Cardiac septum (tissue), 1 donor: Measurements from ENCODE around the gene FAM184B. TPM values are rescaled to one million over a fixed set of nuclear protein-coding genes. Genes with fewer than 3 reads are reported as not detected.

ENCODE experiments used
- DNase-seq: peaks from one replicate; pipeline ENCODE4 v3.0.0-alpha.2; 2020; ENCODE audit warnings: low spot score
- intact Hi-C: fragments of 100-400 bp; cut with DNase I; formaldehyde crosslinking; loops from one replicate; pipeline ENCODE4 v1.14.0; 2022
- total RNA-seq: library from RNA; stranded (reverse); fragmentation: NEBNext Ultra II Directional; extraction: Animal tissue kit (Norgen Biotek cat#: 25700); gene quantifications from one replicate; pipeline ENCODE4 v1.2.1, GENCODE V29; 2021
- donor health status: DM: no; HTN: no; CAD: no.

The FAM184B gene
- total RNA-seq, 1 donor from 2014 or later, result 0.03 TPM

DNA sequence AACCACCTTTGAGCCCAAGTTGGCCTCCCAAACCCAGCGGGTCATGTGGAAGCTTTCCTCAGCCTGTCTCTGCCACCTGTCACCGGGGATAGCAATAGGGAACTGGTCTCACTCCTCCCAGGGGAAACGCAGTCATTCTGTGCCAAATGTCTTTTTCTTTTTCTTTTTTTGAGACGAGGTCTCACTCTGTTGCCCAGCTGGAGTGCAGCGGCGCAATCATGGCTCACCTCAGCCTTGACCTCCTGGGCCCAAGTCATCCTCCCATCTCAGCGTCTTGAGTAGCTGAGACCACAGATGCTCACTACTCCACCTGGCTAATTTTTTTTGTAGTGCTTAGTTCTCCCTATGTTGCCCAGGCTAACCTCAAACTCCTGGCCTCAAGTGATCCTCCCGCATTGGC lies 126.7 kb downstream of the FAM184B start:
- no peak for DNase-seq
- intact Hi-C loops, result no loop called here

DNA sequence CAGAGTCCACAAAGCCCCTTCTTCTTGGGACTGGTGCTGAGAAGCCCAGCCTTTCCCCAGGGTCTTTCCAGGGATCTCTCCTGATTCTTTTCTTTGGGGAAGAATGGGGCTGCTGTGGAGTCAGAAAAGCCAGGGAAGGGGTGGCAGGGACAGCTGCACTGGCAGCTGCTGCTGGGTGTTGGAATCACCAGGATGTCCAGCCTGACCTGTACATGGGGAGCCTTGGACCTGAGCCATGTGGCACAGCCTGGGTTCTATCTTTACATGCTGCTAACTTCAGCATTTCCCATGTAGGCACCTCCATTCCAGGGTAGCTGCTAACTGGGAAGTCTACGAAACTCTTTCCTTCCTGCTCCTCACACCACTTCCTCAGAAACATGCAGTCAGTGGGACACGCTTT lies 131.0 kb downstream of the FAM184B start:
- intact Hi-C loops, result no loop called here
- DNase-seq, result no peak

DNA sequence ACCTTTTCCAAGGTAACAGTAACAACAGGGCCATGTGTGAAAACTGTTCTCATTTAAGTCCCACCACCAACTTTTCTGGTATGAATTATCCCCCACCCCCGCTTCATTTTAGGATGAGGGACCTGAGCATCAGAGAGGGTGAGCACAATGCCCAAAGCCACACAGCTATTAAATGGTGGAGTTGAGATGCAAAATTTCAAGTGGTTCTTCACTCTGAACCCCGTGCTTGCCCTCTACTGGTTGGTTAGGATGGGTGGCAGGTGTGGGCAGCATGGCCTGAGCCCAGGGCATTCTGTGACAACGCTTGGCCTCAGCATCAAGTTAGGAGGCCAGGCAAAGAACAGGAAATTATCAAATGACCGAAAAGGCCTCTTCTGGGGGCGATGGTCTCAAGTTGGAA lies 133.5 kb downstream of the FAM184B start:
- DNase-seq, result no peak
- intact Hi-C loops, result no loop called here

DNA sequence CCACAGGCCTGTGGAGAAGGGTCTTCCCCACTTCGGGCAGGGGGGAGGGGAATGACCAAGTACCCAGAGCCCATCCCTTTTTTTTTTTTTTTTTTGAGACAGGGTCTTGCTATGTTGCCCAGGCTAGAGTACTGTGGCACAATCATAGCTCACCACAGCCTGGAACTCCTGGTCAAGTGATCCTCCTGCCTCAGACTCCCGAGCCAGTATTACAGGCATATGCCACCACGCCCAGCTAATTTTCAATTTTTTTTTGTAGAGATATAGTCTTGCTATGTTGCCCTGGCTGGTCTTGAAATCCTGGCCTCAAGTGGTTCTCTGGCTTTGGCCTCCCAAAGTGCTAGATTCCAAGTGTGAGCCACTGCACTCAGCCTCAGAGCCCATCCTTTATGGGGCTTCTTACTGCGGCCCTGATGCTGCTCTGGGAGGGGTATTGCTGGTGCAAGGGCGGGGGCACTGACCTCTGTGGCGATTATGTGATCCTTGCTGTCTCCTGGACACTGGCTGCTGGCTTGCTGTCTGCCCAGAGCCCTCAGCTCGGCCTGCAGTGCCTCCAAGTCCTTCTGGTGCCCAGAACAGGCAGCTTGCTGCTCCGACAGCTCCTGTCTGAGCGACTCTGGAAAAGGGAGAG lies 134.1 kb downstream of the FAM184B start:
- intact Hi-C loops, result no loop called here
- DNase-seq, result no peak

DNA sequence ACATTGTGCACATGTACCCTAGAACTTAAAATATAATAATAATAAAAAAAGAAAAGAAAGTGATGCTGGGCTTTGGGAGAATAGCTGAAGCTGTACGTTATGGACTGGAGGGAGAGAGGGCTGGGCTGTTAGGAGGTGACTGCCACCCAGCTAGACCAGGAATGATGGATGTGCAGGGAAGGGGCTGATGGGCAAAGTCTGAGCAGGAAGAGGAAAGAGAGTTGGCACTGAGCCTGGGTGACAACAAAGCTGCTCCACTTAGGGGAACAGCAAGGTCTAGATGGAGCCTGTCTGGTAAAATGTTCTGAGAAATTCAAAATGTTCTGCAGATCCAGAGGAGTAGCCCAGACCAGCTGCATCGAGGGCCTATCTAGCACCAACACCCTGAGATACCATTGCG lies 134.7 kb downstream of the FAM184B start:
- DNase-seq, result no peak
- intact Hi-C loops, result no loop called here

DNA sequence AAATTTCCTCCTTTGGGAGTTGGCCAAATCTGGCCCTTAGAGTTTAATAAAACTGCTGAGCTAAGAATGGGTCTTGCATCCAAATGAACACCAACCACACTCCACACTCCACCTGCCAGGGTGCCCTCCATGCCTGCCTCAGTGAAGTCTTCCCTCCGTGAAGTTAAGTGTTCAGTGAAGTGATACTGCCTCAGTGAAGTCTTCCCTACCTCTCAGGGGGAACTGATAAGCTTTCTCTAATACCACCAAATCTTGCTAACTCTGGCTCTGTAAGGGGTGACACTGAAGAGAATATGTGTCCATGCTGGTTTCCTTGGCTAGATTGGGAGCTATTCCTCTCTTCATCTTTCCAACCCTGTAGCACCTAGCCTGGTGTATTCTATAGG lies 139.0 kb downstream of the FAM184B start:
- no peak for DNase-seq
- intact Hi-C loops, result no loop called here

DNA sequence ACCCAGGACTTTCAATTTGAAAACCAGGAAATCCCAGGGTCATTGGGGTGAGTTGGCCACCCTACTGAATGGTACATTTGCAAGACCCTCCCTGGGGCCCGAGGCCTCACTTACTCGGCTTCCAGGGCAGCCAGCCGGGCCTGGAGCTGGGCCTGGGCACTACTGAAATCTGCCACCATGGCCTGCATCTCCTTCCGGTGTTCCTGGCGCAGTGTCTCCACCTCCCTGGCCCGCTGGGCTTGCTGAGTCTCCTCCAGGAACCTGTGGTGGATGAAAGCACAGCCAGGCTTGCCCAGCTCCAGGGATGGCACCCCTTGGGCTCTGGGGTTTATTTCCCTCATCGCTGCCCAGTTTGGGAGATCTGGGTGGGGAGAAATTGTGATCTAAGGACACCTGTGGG lies 142.3 kb downstream of the FAM184B start:
- peak; percentile 63 for DNase-seq
- intact Hi-C loops, result no loop called here

DNA sequence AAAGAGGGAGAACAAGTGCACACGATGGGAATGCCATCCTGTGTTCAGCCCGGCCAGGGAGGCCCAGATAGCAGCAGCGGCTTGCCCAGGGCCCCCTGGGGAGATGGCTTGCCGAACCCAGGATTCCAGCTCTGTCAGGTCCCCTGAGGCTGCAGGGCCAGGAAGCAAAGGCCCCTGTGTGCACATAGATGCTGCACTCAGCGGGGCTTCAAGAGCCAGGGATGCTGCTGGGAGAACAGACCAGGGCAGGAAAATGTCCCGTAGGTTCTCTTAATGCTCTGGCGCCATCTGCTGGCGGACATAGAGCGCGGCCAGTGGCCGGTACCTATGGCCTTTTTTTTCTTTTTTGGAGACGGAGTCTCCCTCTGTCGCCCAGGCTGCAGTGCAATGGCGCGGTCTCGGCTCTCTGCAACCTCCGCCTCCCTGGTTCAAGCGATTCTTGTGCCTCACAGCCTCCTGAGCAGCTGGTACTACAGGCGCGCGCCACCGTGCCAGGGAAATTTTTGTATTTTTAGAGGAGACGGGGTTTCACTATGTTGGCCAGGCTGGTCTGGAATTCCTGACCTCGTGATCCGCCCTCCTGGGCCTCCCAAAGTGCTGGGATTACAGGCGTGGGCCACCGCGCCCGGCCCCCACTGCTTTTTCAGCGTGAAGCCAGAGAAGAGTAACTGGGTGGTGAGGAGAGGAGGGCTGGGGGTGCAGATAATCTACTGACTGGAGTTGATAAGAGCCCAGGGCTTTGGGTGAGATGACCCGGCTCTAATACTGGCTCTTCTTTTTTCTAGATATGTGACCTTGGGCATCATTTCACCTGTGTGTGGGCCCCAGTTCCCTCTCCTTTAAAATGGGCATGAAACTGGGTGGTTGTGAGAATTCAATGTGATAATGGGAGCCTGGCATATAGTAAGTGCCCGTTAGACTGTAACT lies 144.5 kb downstream of the FAM184B start:
- intact Hi-C loops, result loop anchor here (1.0 kb wide), 1 partner anchor 88 kb away; no protein-coding TSS in a partner anchor
- peak; percentile 80 for DNase-seq

DNA sequence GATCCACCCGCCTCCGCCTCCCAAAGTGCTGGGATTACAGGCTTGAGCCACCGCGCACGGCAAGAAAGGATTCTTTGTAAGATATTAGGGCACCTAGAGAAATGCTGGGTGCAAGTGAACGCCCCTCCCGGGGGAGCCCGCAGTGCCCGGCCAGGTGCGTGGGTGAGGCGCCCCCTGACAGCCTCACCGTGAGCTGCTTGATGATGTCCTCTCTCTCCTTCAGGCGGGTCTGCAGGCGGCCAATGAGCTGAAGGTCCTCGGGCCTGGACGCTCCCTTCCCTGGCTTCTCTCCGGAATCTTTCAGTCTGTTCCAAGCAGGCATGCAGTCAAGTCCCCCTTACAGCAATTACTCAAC lies 145.1 kb downstream of the FAM184B start:
- intact Hi-C loops, result loop anchor here (1.0 kb wide), 1 partner anchor 87 kb away; no protein-coding TSS in a partner anchor
- DNase-seq, result peak; percentile 67

DNA sequence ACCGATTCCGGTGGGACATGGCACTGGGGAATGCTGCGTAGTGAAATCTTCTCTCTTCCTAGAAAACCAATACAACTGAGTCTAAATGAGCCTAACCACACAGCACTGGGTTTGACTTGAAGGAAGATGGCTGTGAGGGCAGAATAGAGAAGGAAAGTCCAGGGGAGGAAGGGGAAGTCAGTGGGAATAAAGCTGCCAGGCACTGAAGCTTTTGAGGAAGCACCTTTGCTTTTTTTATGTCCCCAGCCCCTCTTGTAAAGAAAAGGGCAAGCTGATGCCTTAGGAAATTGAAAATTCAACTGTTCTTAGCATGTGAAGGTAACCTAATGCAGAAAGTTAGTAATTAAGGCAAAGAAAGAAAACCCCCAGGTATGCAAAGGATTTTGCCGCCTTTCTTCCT lies 146.4 kb downstream of the FAM184B start:
- intact Hi-C loops, result no loop called here
- DNase-seq, result peak; percentile 14

DNA sequence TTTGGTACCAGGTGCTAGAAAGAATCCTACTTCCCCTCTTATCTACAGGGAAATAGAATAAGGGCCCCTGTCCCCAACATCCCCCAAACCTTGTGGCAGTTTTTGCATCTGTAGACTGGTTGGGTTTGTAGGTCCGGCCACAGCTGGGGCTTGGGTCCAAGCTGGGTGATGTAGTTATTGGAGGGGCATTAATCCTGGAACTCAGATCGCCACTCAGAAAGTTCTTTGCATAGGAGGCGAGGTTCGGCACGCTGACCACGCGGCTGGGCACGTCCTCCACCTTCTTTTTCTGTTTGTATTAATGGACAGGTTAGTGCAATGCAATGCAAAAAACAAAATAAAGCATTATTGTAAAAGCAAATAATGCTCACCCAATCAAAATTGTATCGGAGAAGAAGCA lies 147.8 kb downstream of the FAM184B start:
- peak; percentile 50 for DNase-seq
- intact Hi-C loops, result no loop called here

DNA sequence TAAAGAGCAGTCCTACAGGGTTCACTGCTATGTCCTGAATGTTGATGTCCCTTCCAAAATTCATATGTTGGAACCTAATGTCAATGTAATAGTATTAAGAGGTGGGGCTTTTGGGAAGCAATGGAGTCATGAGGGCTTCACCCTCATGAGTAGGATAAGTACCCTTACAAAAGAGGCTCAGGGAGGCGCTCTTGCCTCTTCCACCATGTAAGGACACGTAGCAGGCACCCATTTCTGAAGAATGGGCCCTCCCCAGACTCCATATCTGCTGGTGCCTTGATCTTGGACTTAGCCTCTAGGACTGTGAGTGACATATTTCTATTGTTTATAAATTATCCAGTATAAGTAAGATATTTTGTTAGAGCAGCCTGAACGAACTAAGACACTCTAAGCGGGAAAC lies 151.2 kb downstream of the FAM184B start:
- peak; percentile 12 for DNase-seq
- intact Hi-C loops, result no loop called here

DNA sequence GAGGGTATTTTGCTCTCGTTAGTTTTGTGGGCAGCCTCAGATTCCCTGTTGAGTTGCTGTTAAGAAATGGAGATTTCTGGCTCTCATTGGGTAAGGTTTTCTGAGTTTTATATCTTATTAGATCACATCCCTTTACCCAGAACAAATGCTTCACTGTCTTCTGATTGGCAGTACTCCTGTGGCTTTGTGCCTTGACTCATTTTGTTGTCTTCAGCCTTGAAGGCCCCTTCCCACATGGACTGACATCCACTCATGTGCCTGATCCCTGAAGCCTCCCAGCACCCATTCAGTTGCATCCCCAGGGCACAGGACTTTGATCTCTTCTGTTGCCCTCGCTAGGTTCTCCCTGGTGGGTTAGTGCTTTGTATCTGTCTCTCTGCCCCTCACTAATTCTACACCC lies 156.6 kb downstream of the FAM184B start:
- peak; percentile 20 for DNase-seq

DNA sequence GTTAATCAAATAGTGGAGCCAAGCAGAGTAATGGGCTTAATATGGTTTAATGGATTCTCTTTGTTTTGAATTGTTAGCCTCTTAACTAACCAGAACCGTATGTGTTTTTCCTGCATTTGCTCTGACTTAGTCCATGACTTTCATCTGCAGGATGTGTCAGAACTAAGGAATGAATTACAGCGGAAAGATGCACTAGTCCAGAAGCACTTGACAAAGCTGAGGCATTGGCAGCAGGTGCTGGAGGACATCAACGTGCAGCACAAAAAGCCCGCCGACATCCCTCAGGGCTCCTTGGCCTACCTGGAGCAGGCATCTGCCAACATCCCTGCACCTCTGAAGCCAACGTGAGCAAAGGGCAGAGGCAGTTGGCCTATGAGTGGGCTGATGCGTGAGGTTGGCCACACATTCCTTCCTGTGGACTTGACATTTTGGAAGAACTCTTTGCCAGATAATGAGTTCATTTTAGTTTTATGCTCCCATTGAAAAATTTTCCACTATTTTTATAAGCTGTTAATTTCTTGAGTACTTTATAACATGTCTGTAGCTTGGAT lies 157.9 kb downstream of the FAM184B start:
- intact Hi-C loops, result no loop called here

More for the DNA sequence above, 156.6 kb downstream of the FAM184B start:
- intact Hi-C loops, result no loop called here

DNA sequence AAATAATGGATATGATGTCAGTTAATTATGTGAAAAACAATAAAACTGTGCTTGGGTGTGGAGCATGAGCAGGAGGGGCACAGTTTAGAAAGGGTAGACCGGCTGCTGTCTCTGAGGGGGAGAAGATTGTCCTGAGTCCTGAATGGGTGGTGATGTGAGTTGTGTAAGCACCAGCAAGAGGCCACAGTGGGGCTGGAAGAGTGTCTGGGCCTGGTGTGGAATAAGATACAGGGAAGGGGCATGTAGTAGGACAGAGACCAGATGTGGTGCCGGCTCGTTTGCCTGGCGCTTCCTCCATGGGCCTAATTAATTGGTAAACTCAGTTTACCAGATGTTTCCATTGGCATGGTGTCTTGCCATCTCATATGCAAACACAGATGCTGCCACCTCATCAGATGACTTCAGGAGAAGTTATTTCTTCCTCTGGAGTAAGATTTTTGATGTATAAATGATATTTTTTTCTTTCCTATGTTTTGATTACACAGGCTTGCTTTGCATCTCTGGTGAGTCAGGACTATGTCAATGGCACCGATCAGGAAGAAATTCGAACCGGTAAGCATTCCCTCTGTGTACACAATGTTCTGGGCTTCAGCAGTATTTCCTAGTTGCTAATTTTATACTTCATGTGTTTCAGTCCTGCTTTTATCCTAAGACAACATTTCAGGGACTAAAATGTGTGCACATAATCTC lies 161.9 kb downstream of the FAM184B start:
- intact Hi-C loops, result loop anchor here (10.0 kb wide), 1 partner anchor 185 kb away; no protein-coding TSS in a partner anchor

More for the DNA sequence above, 157.9 kb downstream of the FAM184B start:
- peak; percentile 65 for DNase-seq

DNA sequence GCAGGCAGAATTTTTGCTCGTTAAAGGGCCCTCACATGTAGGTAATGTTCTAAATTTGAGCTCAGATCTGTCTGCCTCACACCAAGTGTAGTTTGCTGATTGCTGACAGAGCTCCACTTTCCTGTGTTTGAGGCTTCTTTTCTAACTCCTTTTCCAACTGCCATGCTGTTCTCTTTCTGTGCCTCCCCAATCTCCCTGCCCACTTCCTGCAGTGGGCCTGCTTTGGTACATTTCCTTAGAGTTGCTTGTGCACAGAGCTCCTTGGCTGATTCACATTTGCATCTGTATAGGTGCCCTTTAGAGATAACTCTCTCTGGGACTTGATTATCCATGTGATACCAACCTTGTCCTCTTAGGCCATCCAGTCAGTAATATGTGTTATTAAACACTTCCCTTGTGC lies 162.5 kb downstream of the FAM184B start:
- intact Hi-C loops, result loop anchor here (10.0 kb wide), 1 partner anchor 186 kb away; no protein-coding TSS in a partner anchor
- DNase-seq, result peak; percentile 15

More for the DNA sequence above, 161.9 kb downstream of the FAM184B start:
- peak; percentile 9 for DNase-seq

DNA sequence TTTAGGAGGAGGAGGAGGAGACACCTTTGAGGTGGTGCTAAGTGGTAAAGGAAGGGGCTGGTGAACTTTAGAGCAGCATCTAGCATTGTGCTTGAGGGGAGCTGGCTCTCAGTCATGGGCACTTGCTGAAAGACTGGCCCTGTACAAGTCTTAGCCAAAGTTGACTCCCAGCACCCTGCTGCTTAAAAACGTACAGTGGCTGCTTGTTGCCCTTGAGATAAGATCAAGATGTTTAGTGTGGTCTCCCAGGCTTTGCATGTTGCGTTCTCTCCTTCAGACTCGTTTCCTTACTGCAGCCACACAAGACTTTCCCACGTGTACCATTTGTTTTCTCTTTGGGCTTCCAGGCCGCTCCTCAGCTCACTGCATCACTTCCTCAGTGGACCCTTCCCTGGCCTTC lies 165.1 kb downstream of the FAM184B start:
- intact Hi-C loops, result loop anchor here (10.0 kb wide), 1 partner anchor 189 kb away; no protein-coding TSS in a partner anchor
- DNase-seq, result no peak

DNA sequence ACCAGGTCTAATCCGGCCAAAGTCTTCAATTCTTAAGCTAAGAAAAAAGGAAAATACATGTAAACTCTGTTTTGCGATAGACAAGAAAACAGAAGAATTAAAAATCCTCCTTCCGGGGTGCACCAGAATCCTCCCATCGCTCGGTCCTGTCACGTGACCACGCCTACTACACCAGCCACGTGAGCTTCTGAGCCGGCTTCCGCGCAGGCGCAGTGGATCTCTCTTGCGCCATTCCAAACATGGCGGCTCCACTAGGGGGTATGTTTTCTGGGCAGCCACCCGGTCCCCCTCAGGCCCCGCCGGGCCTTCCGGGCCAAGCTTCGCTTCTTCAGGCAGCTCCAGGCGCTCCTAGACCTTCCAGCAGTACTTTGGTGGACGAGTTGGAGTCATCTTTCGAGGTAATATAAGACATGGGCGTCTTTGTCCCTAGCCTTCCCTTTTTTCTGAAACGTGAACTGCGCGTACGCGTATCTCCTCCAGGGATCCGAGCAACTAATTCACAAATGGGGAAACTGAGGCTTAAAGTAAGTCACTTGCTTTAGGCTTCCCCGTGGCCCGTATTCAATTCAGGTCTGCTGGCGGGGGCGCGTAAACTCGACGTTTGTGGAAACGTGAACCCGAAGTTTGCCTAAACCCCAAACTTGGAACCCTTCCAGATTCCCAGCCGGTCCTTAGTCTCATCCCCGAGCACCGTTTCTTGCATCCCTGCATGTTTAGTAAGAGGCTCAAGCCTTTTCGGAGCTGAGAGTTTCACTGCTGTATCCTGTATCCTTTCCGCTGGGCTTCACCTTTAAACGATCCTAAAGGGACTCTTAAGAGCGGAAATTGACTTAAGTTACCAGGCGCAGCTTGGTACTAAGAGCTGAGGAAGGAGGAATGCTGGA lies 166.8 kb downstream of the FAM184B start, which contains the start of gene MED28:
MED28 (plus strand) TSS at position 226 of the 884 bp plus-strand sequence; CDS start at position 240, 14 bp downstream.
- intact Hi-C loops, result loop anchor here (1.0 to 10.0 kb wide), 2 partner anchors 36 to 190 kb away; no protein-coding TSS in a partner anchor

More for the DNA sequence above, 166.8 kb downstream of the FAM184B start, which contains the start of gene MED28:
- peak; percentile 97 for DNase-seq
